WTC11 (cell line): ENCODE results near the gene SKAP2. TPM values are rescaled to one million over a fixed set of nuclear protein-coding genes. Genes with fewer than 3 reads are reported as not detected.
A peak's percentile ranks its signal among the peaks of the same experiment; 100 is the strongest.

Source experiments
- ATAC-seq: fragments of 200-7000 bp; cut with Tn5 transposase; 2 replicates; pipeline ENCODE4 v1.10.0; 2021; ENCODE audit warnings: mild to moderate bottlenecking, moderate library complexity
- CTCF ChIA-PET: fragments of 300-600 bp; sonication (Branson Sonifier 250); formaldehyde crosslinking; loops from one replicate; lab custom pipeline; 2021; ENCODE audit warnings: antibody characterized with exemption; lab: Charles Lee
- POLR2A ChIA-PET: fragments of 350-600 bp; sonication (Branson Sonifier 250); formaldehyde crosslinking; loops from one replicate; lab custom pipeline; 2021; ENCODE audit warnings: antibody characterized with exemption; lab: Charles Lee
- DNase-seq: peaks from one replicate; pipeline ENCODE4 v3.0.0; 2021; ENCODE audit warnings: low spot score
- H3K27ac Mint-ChIP-seq: 2 replicates; pipeline ENCODE4 v1.8.0; 2021; ENCODE audit warnings: mixed read lengths
- H3K27me3 Mint-ChIP-seq: 2 replicates; pipeline ENCODE4 v1.8.0; 2021; ENCODE audit warnings: low read depth, mild to moderate bottlenecking, moderate library complexity, mixed read lengths
- H3K36me3 Mint-ChIP-seq: 2 replicates; pipeline ENCODE4 v1.8.0; 2021; ENCODE audit warnings: mixed read lengths
- H3K4me1 Mint-ChIP-seq: 2 replicates; pipeline ENCODE4 v1.8.0; 2022; ENCODE audit warnings: mixed read lengths
- H3K4me3 Mint-ChIP-seq: 2 replicates; pipeline ENCODE4 v1.8.0; 2021; ENCODE audit warnings: mild to moderate bottlenecking, moderate library complexity, mixed read lengths
- H3K9me3 Mint-ChIP-seq: 2 replicates; pipeline ENCODE4 v1.8.0; 2021; ENCODE audit warnings: mixed read lengths
- ATF1 ChIP-seq: sonication (generic); formaldehyde crosslinking; IDR thresholded peaks from 2 replicates; pipeline ENCODE4 v1.8.1; 2023; ENCODE audit warnings: mild to moderate bottlenecking, moderate library complexity, missing genetic modification reagents
- ATF6 ChIP-seq: sonication (generic); formaldehyde crosslinking; IDR thresholded peaks from 2 replicates; pipeline ENCODE4 v1.8.1; 2023; ENCODE audit warnings: mild to moderate bottlenecking, missing genetic modification reagents
- CREB1 ChIP-seq: sonication (generic); formaldehyde crosslinking; IDR thresholded peaks from 2 replicates; pipeline ENCODE4 v1.8.0; 2023; ENCODE audit warnings: mild to moderate bottlenecking, missing genetic modification reagents
- E2F5 ChIP-seq: sonication (generic); formaldehyde crosslinking; IDR thresholded peaks from 2 replicates; pipeline ENCODE4 v1.8.1; 2022; ENCODE audit warnings: mild to moderate bottlenecking, moderate library complexity, missing genetic modification reagents
- ELF4 ChIP-seq: sonication (generic); formaldehyde crosslinking; IDR thresholded peaks from 2 replicates; pipeline ENCODE4 v1.8.1; 2022; ENCODE audit warnings: low read depth, mild to moderate bottlenecking, moderate library complexity, missing genetic modification reagents
- ERG ChIP-seq: fragments of 250-450 bp; sonication (Bioruptor Pico); IDR thresholded peaks from 2 replicates; pipeline ENCODE4 v1.8.0; 2021; ENCODE audit warnings: mild to moderate bottlenecking
- GABPB1 ChIP-seq: sonication (generic); formaldehyde crosslinking; IDR thresholded peaks from 2 replicates; pipeline ENCODE4 v1.8.1; 2023; ENCODE audit warnings: mild to moderate bottlenecking, missing genetic modification reagents
- JAZF1 ChIP-seq: fragments of 250-450 bp; sonication (Bioruptor Pico); IDR thresholded peaks from 2 replicates; pipeline ENCODE4 v1.9.0; 2021; ENCODE audit warnings: moderate library complexity, mild to moderate bottlenecking, inconsistent platforms
- NFE2L1 ChIP-seq: sonication (generic); formaldehyde crosslinking; IDR thresholded peaks from 2 replicates; pipeline ENCODE4 v1.8.1; 2023; ENCODE audit warnings: missing genetic modification reagents
- NFYB ChIP-seq: sonication (generic); formaldehyde crosslinking; conservative IDR thresholded peaks from 2 replicates; pipeline ENCODE4 v1.8.0; 2022; ENCODE audit warnings: low read depth, missing genetic modification reagents
- NR1H2 ChIP-seq: sonication (generic); formaldehyde crosslinking; IDR thresholded peaks from 2 replicates; pipeline ENCODE4 v1.9.0; 2021; ENCODE audit warnings: mild to moderate bottlenecking, moderate library complexity, missing genetic modification reagents
- RELA ChIP-seq: sonication (generic); formaldehyde crosslinking; IDR thresholded peaks from 2 replicates; pipeline ENCODE4 v1.8.1; 2022; ENCODE audit warnings: missing genetic modification reagents, mild to moderate bottlenecking, borderline replicate concordance
- SMAD3 ChIP-seq: sonication (generic); formaldehyde crosslinking; IDR thresholded peaks from 2 replicates; pipeline ENCODE4 v1.8.0; 2022; ENCODE audit warnings: missing genetic modification reagents, mild to moderate bottlenecking, borderline replicate concordance
- STAT6 ChIP-seq: sonication (generic); formaldehyde crosslinking; conservative IDR thresholded peaks from 2 replicates; pipeline ENCODE4 v1.8.1; 2023; ENCODE audit warnings: mild to moderate bottlenecking, low read depth, missing genetic modification reagents, moderate library complexity
- TEAD1 ChIP-seq: sonication (generic); formaldehyde crosslinking; IDR thresholded peaks from 2 replicates; pipeline ENCODE4 v1.8.0; 2022; ENCODE audit warnings: mild to moderate bottlenecking, missing genetic modification reagents
- TP53 ChIP-seq: sonication (generic); formaldehyde crosslinking; IDR thresholded peaks from 2 replicates; pipeline ENCODE4 v1.8.1; 2023; ENCODE audit warnings: mild to moderate bottlenecking, missing genetic modification reagents
- ZBTB21 ChIP-seq: sonication (generic); formaldehyde crosslinking; IDR thresholded peaks from 2 replicates; pipeline ENCODE4 v1.8.1; 2023; ENCODE audit warnings: mild to moderate bottlenecking, missing genetic modification reagents, borderline replicate concordance
- ZMAT4 ChIP-seq: fragments of 250-450 bp; sonication (Bioruptor Pico); IDR thresholded peaks from 2 replicates; pipeline ENCODE4 v1.9.0; 2021; ENCODE audit warnings: mild to moderate bottlenecking
- ZNF121 ChIP-seq: sonication (generic); formaldehyde crosslinking; IDR thresholded peaks from 2 replicates; pipeline ENCODE4 v1.8.0; 2023; ENCODE audit warnings: missing genetic modification reagents
- ZNF138 ChIP-seq: sonication (generic); formaldehyde crosslinking; conservative IDR thresholded peaks from 2 replicates; pipeline ENCODE4 v1.8.1; 2022; ENCODE audit warnings: mild to moderate bottlenecking, moderate library complexity, missing genetic modification reagents
- ZNF423 ChIP-seq: fragments of 250-450 bp; sonication (Bioruptor Pico); IDR thresholded peaks from 2 replicates; pipeline ENCODE4 v2.1.2; 2022; ENCODE audit warnings: mild to moderate bottlenecking, moderate library complexity
- ZNF425 ChIP-seq: fragments of 250-450 bp; sonication (Bioruptor Pico); conservative IDR thresholded peaks from 2 replicates; pipeline ENCODE4 v1.9.0; 2021; ENCODE audit warnings: mild to moderate bottlenecking
- total RNA-seq: library from RNA; stranded (reverse); gene quantifications from 3 replicates; pipeline ENCODE4 v1.2.3, GENCODE V29; 2021

The SKAP2 gene
- total RNA-seq, 1 experiment from 2014 or later: 2.5 TPM

GRCh38 chr7:26859720-26860119, 4.7 kb downstream of the SKAP2 start:
- DNase-seq: no peak
- Mint-ChIP-seq H3K4me1 (peaks cover 41% of the 10 kb centered on the region), H3K9me3 (no peaks in the 10 kb centered on the region), H3K27ac (no peak overlapping the region), H3K4me3 (no peak overlapping the region), H3K36me3 (no peaks in the 10 kb centered on the region), H3K27me3 (peaks cover 85% of the 10 kb centered on the region)
- ATAC-seq: no peak
- TF ChIP-seq ELF4 (CRISPR knock-in tag): no peak
- TF ChIP-seq ZNF138 (CRISPR knock-in tag): no peak
- no peak for TF ChIP-seq RELA (CRISPR knock-in tag)
- no peak for TF ChIP-seq NFYB (CRISPR knock-in tag)
- TF ChIP-seq JAZF1: no peak
- ChIA-PET POLR2A (no interaction called here), CTCF (no interaction called here)

GRCh38 chr7:26858735-26859134, 5.7 kb downstream of the SKAP2 start:
- DNase-seq (no peak), ATAC-seq (peak; percentile 80)
- Mint-ChIP-seq H3K27ac (no peak overlapping the region), H3K9me3 (no peaks in the 10 kb centered on the region), H3K36me3 (no peaks in the 10 kb centered on the region), H3K4me1 (peaks cover 37% of the 10 kb centered on the region), H3K4me3 (peak overlapping the region; percentile 62), H3K27me3 (peaks cover 88% of the 10 kb centered on the region)
- ChIA-PET POLR2A (no interaction called here), CTCF (interaction anchor here (1.7 to 2.4 kb wide), 2 partner anchors 238 to 302 kb away, joined by 10 to 11 read pairs; partner anchors contain the start of gene HOXA1)
- no peak for TF ChIP-seq TP53 (CRISPR knock-in tag)
- no peak for TF ChIP-seq GABPB1 (CRISPR knock-in tag)
- no peak for TF ChIP-seq NFE2L1 (CRISPR knock-in tag)
- TF ChIP-seq ATF6: no peak
- TF ChIP-seq E2F5 (CRISPR knock-in tag): no peak
- TF ChIP-seq ZBTB21: no peak
- no peak for TF ChIP-seq ZMAT4 (CRISPR knock-in tag)
- TF ChIP-seq NR1H2: no peak
- no peak for TF ChIP-seq CREB1 (CRISPR knock-in tag)
- TF ChIP-seq NFYB (CRISPR knock-in tag): no peak
- no peak for TF ChIP-seq ZNF425 (CRISPR knock-in tag)
- TF ChIP-seq SMAD3 (CRISPR knock-in tag): no peak
- no peak for TF ChIP-seq TEAD1 (CRISPR knock-in tag)
- TF ChIP-seq ERG (CRISPR knock-in tag): no peak
- no peak for TF ChIP-seq ZNF121 (CRISPR knock-in tag)
- no peak for TF ChIP-seq ATF1 (CRISPR knock-in tag)
- TF ChIP-seq ZNF423: no peak
- TF ChIP-seq STAT6 (CRISPR knock-in tag): no peak
